GM12878 (cell line): ENCODE data around the gene IREB2. TPM values are rescaled to one million over a fixed set of nuclear protein-coding genes. Genes with fewer than 3 reads are reported as not detected.

Experiments
- ATAC-seq: fragments of 200-7000 bp; cut with Tn5 transposase; 3 replicates; pipeline ENCODE4 v1.9.1; 2020; ENCODE audit warnings: mild to moderate bottlenecking, moderate library complexity
- BruUV-seq: library from RNA; stranded (reverse); fragments of 400-500 nt; replicated peaks from 2 replicates; lab custom pipeline; 2021; lab: Mats Ljungman, UMichigan
- CTCF ChIA-PET: fragments of 300-600 bp; sonication (Branson Sonifier 250); formaldehyde crosslinking; extraction: SDS; loops from one replicate; lab custom pipeline; 2021; ENCODE audit warnings: inconsistent platforms; lab: Yijun Ruan, JAX
- POLR2A ChIA-PET: fragments of 350-600 bp; formaldehyde crosslinking; extraction: SDS; loops from one replicate; lab custom pipeline; 2021; ENCODE audit warnings: inconsistent platforms; lab: Charles Lee
- RAD21 ChIA-PET: fragments of 300-600 bp; sonication (Branson Sonifier 250); formaldehyde crosslinking; loops from one replicate; lab custom pipeline; 2023; ENCODE audit warnings: antibody characterized with exemption; ENCODE audit not compliant: unreplicated experiment; lab: Charles Lee
- SMC1A ChIA-PET: fragments of 300-600 bp; sonication (Branson Sonifier 250); formaldehyde crosslinking; loops from one replicate; lab custom pipeline; 2023; ENCODE audit not compliant: unreplicated experiment, uncharacterized antibody; lab: Charles Lee
- DNase-seq: peaks from one replicate; pipeline ENCODE4 v3.0.0-alpha.2; 2011; ENCODE audit warnings: low read depth, low spot score
- FAIRE-seq: peaks from 3 replicates; lab custom pipeline; 2011; peaks lifted over from hg19 to GRCh38; lab: Jason Lieb, UNC
- H2AFZ ChIP-seq: 2 replicates; pipeline ENCODE4 v1.6.0; 2011; ENCODE audit warnings: low read depth, low read length, control low read depth; ENCODE audit not compliant: control insufficient read depth
- H3K27ac ChIP-seq: 2 replicates; pipeline ENCODE4 v1.5.1; 2011; ENCODE audit warnings: control low read depth; ENCODE audit not compliant: control insufficient read depth, insufficient read depth
- H3K27me3 ChIP-seq, 2 experiments: replicated peaks in 1 of 2; 2 replicates each; pipeline versions ENCODE4 v1.6.0 to v1.6.1; 2011; ENCODE audit warnings: low read length in 1 of 2; ENCODE audit not compliant: control insufficient read depth in 2 of 2, insufficient read depth in 2 of 2
- H3K36me3 ChIP-seq, 2 experiments: 2 replicates each; pipeline ENCODE4 v1.5.1; 2011; ENCODE audit warnings: low read length in 1 of 2; ENCODE audit not compliant: control insufficient read depth in 2 of 2, insufficient read depth in 2 of 2
- H3K4me1 ChIP-seq: 2 replicates; pipeline ENCODE4 v1.6.1; 2011; ENCODE audit warnings: mild to moderate bottlenecking, low read length, moderate library complexity, mixed read lengths; ENCODE audit not compliant: control insufficient read depth, insufficient read depth
- H3K4me2 ChIP-seq: 2 replicates; pipeline ENCODE4 v1.6.0; 2011; ENCODE audit warnings: control low read depth; ENCODE audit not compliant: control insufficient read depth, insufficient read depth
- H3K4me3 ChIP-seq: fragments of 200-600 bp; sonication (generic); 2 replicates; pipeline ENCODE4 v1.5.1; 2016
- H3K79me2 ChIP-seq: 2 replicates; pipeline ENCODE4 v1.6.0; 2011; ENCODE audit warnings: low read length; ENCODE audit not compliant: control insufficient read depth, insufficient read depth
- H3K9ac ChIP-seq: 2 replicates; pipeline ENCODE4 v1.8.0; 2011; ENCODE audit warnings: low read length, control low read depth, mixed read lengths; ENCODE audit not compliant: control insufficient read depth, insufficient read depth
- H3K9me3 ChIP-seq: replicated peaks from 3 replicates; pipeline ENCODE4 v1.5.1; 2011; ENCODE audit warnings: mild to moderate bottlenecking, low read length; ENCODE audit not compliant: control insufficient read depth, insufficient read depth
- H4K20me1 ChIP-seq: 2 replicates; pipeline ENCODE4 v1.6.0; 2011; ENCODE audit not compliant: control insufficient read depth, insufficient read depth
- BCLAF1 ChIP-seq: fragments of 450-650 bp; IDR thresholded peaks from 2 replicates; pipeline ENCODE4 v1.6.1; 2017; ENCODE audit warnings: antibody characterized with exemption, mild to moderate bottlenecking, moderate library complexity
- CUX1 ChIP-seq: IDR thresholded peaks from 2 replicates; pipeline ENCODE4 v1.6.1; 2012; ENCODE audit warnings: improper control_type of control experiment, low read depth, low read length; ENCODE audit not compliant: insufficient replicate concordance
- E2F4 ChIP-seq: IDR thresholded peaks from 2 replicates; pipeline ENCODE4 v1.6.1; 2012; ENCODE audit warnings: low read depth, low read length, improper control_type of control experiment
- MAX ChIP-seq: IDR thresholded peaks from 2 replicates; pipeline ENCODE4 v1.6.1; 2012; ENCODE audit warnings: low read depth, low read length, improper control_type of control experiment
- MEF2B ChIP-seq: fragments of 450-650 bp; IDR thresholded peaks from 2 replicates; pipeline ENCODE4 v1.6.1; 2018; ENCODE audit warnings: mild to moderate bottlenecking, moderate library complexity; ENCODE audit not compliant: partially characterized antibody, poor library complexity, severe bottlenecking
- RELA ChIP-seq: fragments of 450-650 bp; IDR thresholded peaks from 2 replicates; pipeline ENCODE4 v1.8.0; 2014; ENCODE audit warnings: borderline replicate concordance; ENCODE audit not compliant: partially characterized antibody
- SREBF1 ChIP-seq: IDR thresholded peaks from 2 replicates; pipeline ENCODE4 v1.6.1; 2012; ENCODE audit warnings: mild to moderate bottlenecking, low read length
- ZNF24 ChIP-seq: fragments of 450-650 bp; IDR thresholded peaks from 2 replicates; pipeline ENCODE4 v1.6.1; 2017; ENCODE audit warnings: antibody characterized with exemption, mild to moderate bottlenecking
- ZNF592 ChIP-seq: fragments of 450-650 bp; IDR thresholded peaks from 2 replicates; pipeline ENCODE4 v1.6.1; 2017; ENCODE audit warnings: mild to moderate bottlenecking, moderate library complexity
- WGBS: methylation state at CpG from one replicate; pipeline ENCODE4 v1.1.6; 2016; ENCODE audit warnings: low lambda C conversion rate; ENCODE audit not compliant: insufficient replicate concordance, insufficient coverage; ENCODE audit errors: missing lambda C conversion rate; 5-methylcytosine and 5-hydroxymethylcytosine counted together
- in situ Hi-C: fragments of 300-500 bp; cut with MboI; formaldehyde crosslinking; loops from 9 replicates; pipeline ENCODE4 v1.14.3; 2018; ENCODE audit warnings: mixed read lengths
- intact Hi-C: fragments of 100-400 bp; cut with micrococcal nuclease; formaldehyde crosslinking; loops from one replicate; pipeline ENCODE4 v1.14.2; 2022; ENCODE audit not compliant: unreplicated experiment
- polyA plus RNA-seq, 11 experiments: library from polyadenylated mRNA; depleted of rRNA in 4 of 11; unstranded in 6 of 11; stranded (reverse) in 5 of 11; fragments of >200 nt; fragmentation: Nextera tagmentation in 4 of 11; fragmentation: Illumina TruSeq in 1 of 11; extraction: Ambion mirVana in 4 of 11; extraction: Trizol in 1 of 11; gene quantifications; 1 replicate in 1 of 11; 2 replicates in 10 of 11; pipeline versions ENCODE4 v1.2.1 to v1.2.3, GENCODE V29; 2011 to 2016; ENCODE audit warnings: inconsistent platforms in 2 of 11, missing spikeins in 2 of 11, low read depth in 1 of 11
- total RNA-seq, 4 experiments: library from RNA; depleted of rRNA in 3 of 4; stranded (reverse); fragments of >200 nt in 3 of 4; fragmentation: Illumina TruSeq in 1 of 4; extraction: Trizol in 1 of 4; gene quantifications; 2 replicates each; pipeline versions ENCODE4 v1.2.1 to v1.2.3, GENCODE V29; 2013 to 2021

Gene IREB2
- total and polyA plus RNA-seq, 10 of the 15 experiments (the other 5 are each of a cell fraction or from before 2014, with no cell fraction given): 13.0 to 52.4 (median 24.4) TPM

- in situ Hi-C loops: no loop called here
- Histone ChIP-seq H2AFZ (no peak overlapping the region), H3K27me3 (no peaks in the 10 kb centered on the region), H4K20me1 (no peaks in the 10 kb centered on the region), H3K27ac (no peak overlapping the region), H3K9me3 (no peaks in the 10 kb centered on the region), H3K79me2 (no peaks in the 10 kb centered on the region), H3K36me3 (no peaks in the 10 kb centered on the region), H3K4me1 (no peaks in the 10 kb centered on the region), H3K9ac (no peak overlapping the region), H3K4me2 (no peak overlapping the region), H3K4me3 (no peak overlapping the region)
- ATAC-seq: no peak
- SMC1A ChIA-PET: no interaction called here
- POLR2A ChIA-PET: no interaction called here
- no peak for DNase-seq
- RAD21 ChIA-PET: no interaction called here
- CTCF ChIA-PET: interaction anchor here (0.6 to 1.7 kb wide), 2 partner anchors 84 to 87 kb away, joined by 4 to 6 read pairs; no protein-coding TSS in a partner anchor
- FAIRE-seq: no peak
- intact Hi-C loops: no loop called here
- no TSS peak for BruUV-seq
- 64% methylated on average over 13 of the region's 13 CpGs for WGBS
- no peak for TF ChIP-seq ZNF592
- no peak for TF ChIP-seq SREBF1
- TF ChIP-seq CUX1: no peak
- no peak for TF ChIP-seq RELA
- no peak for TF ChIP-seq BCLAF1
- no peak for TF ChIP-seq MAX
- TF ChIP-seq E2F4: no peak
- no peak for TF ChIP-seq ZNF24
- no peak for TF ChIP-seq MEF2B
Observed at GRCh38 chr15:78394981-78395616, 42.9 kb upstream of the IREB2 start.
